ENCODE measurements around the gene EPHB2.

The EPHB2 gene

GRCh38 chr1:22752339-22752738 lies 41.7 kb downstream of the EPHB2 start:
- no peak for DNase-seq (ENCODE audit: low spot score)

- no peak for DNase-seq (ENCODE audit: low spot score)
These were observed 42.9 kb downstream of the EPHB2 start for GRCh38 chr1:22753481-22753971.

GRCh38 chr1:22754106-22754768 lies 43.6 kb downstream of the EPHB2 start:
- DNase-seq (ENCODE audit: low spot score), result no peak

- no peak for DNase-seq (ENCODE audit: low spot score)
These were observed 44.2 kb downstream of the EPHB2 start for GRCh38 chr1:22754824-22755223.

GRCh38 chr1:22755641-22756040 lies 45.0 kb downstream of the EPHB2 start:
- DNase-seq (ENCODE audit: low spot score), result no peak

- no peak for DNase-seq (ENCODE audit: low spot score)
These were observed 45.6 kb downstream of the EPHB2 start for GRCh38 chr1:22756125-22756735.

GRCh38 chr1:22760455-22760854 lies 49.8 kb downstream of the EPHB2 start:
- DNase-seq (ENCODE audit: low spot score), result no peak

- DNase-seq (ENCODE audit: low spot score), result no peak
These were observed 50.5 kb downstream of the EPHB2 start for GRCh38 chr1:22761101-22761500.

GRCh38 chr1:22761821-22762220 lies 51.2 kb downstream of the EPHB2 start:
- no peak for DNase-seq (ENCODE audit: low spot score)

- no peak for DNase-seq (ENCODE audit: low spot score)
These were observed 53.0 kb downstream of the EPHB2 start for GRCh38 chr1:22763487-22764200.

- no peak for DNase-seq (ENCODE audit: low spot score)
These were observed 57.2 kb downstream of the EPHB2 start for GRCh38 chr1:22767852-22768251.

GRCh38 chr1:22769932-22770331 lies 59.3 kb downstream of the EPHB2 start:
- DNase-seq (ENCODE audit: low spot score), result no peak

- DNase-seq (ENCODE audit: low spot score), result no peak
These were observed 61.4 kb downstream of the EPHB2 start for GRCh38 chr1:22772014-22772413.

- no peak for DNase-seq (ENCODE audit: low spot score)
These were observed 63.6 kb downstream of the EPHB2 start for GRCh38 chr1:22773981-22774832.

- no peak for DNase-seq (ENCODE audit: low spot score)
These were observed 64.2 kb downstream of the EPHB2 start for GRCh38 chr1:22774833-22775182.

GRCh38 chr1:22775478-22775877 lies 64.8 kb downstream of the EPHB2 start:
- DNase-seq (ENCODE audit: low spot score), result no peak

- DNase-seq (ENCODE audit: low spot score), result no peak
These were observed 65.5 kb downstream of the EPHB2 start for GRCh38 chr1:22776035-22776613.

GRCh38 chr1:22777388-22778057 lies 66.9 kb downstream of the EPHB2 start:
- DNase-seq (ENCODE audit: low spot score), result no peak

- DNase-seq (ENCODE audit: low spot score), result no peak
These were observed 67.8 kb downstream of the EPHB2 start for GRCh38 chr1:22778408-22778807.

GRCh38 chr1:22778862-22779520 lies 68.4 kb downstream of the EPHB2 start:
- no peak for DNase-seq (ENCODE audit: low spot score)

- DNase-seq (ENCODE audit: low spot score), result no peak
These were observed 70.1 kb downstream of the EPHB2 start for GRCh38 chr1:22780696-22781095.

All from CD4-positive, alpha-beta T cell treated with Interleukin-6 at 100 ng/mL for 8 hours (primary cell).